NCI-H2171 (cell line): ENCODE data around the gene PROSER2.
"Not testable (repeated sequence)": the region's sequence is repeated elsewhere in the genome, so short reads cannot be mapped to it uniquely, and the experiment has no call there.

ENCODE experiments used
- DNase-seq: peaks from one replicate; lab custom pipeline; 2025; lab: John Stamatoyannopoulos, UW

PROSER2 gene

DNA sequence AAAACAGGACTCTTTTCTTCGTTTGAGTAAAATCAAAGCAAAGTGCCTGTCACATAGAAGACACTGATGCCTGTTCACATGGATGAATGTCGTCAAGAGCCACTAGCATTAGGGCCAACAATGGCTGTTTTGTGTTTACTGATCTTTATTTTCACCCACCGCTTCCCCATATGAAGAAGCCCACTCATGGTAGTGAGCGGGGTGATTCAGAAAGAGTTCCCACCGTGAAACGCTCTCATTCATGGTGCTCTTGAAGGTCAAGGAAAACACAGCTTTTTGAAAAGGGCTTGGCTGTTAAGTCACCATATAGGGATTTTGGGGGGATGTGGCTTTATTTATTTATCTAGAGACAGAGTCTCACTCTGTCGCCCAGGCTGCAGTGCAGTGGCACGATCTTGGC is 12.5 kb downstream of the PROSER2 start:
- no peak for DNase-seq

DNA sequence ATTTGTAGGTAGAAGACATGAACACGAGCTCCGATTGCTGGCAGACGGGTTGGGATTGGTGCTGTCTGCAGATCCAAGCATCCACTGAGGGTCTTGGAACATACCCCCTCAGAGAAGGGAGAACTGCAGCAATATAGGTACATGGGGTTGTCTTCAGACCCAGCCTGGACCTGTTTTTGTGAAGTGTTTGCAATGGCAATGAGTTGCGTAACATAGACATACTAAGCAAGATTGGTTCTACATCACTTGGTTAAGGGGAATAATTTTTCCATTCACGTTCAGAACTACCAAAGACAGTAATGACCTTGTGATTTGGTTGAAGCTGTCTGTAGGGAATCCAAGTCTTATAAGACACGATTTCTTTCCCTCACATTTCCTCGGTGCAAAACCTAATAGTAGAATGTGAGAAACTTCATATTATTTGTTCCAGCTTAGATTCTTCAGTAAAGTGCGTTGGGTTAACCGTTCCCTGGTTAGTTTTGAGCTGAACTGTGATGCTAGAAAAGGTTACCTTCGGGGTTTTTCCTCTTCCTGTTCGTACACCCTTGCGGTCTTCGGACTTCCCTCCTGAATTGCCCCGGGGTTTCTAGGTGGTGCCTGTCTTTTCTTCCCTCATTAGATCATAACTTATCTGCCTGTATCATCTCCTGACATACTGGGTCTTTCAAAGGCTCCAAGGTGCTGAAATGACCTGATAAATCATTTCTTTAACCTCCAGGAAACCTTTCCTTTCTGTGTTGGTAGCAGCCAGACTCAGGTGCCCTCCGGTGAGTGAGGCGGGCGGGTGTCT is 14.4 kb downstream of the PROSER2 start:
- no peak for DNase-seq

- no peak for DNase-seq
Measured at GRCh38 chr10:11838298-11838852, 15.2 kb downstream of the PROSER2 start.

DNA sequence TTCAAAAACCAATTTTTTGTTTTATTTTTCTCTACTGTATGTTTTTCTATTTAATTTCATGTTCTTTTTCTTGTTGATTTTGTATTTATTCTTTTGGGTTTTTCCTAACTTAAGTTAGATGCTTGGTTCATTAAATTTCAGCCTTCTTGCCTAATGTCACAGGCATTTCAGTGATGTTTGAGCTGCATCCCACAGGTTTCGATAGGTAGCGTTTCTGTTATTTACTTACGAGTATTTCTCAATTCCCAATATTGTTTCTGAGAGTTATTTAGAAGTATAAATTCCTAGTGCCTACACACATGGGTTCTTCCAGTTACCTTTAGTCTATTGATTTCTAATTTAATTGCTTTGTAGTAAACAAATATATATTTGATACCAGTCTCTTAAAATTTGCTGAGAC is 18.2 kb downstream of the PROSER2 start:
- DNase-seq = no peak

- DNase-seq = no peak
Measured at GRCh38 chr10:11842411-11842810, 19.3 kb downstream of the PROSER2 start.

- DNase-seq = no peak
Measured at GRCh38 chr10:11845113-11845512, 22.0 kb downstream of the PROSER2 start.

GRCh38 chr10:11846542-11846941 is 23.4 kb downstream of the PROSER2 start:
- DNase-seq = no peak

- DNase-seq = no peak
Measured at GRCh38 chr10:11849277-11849676, 26.1 kb downstream of the PROSER2 start.

DNA sequence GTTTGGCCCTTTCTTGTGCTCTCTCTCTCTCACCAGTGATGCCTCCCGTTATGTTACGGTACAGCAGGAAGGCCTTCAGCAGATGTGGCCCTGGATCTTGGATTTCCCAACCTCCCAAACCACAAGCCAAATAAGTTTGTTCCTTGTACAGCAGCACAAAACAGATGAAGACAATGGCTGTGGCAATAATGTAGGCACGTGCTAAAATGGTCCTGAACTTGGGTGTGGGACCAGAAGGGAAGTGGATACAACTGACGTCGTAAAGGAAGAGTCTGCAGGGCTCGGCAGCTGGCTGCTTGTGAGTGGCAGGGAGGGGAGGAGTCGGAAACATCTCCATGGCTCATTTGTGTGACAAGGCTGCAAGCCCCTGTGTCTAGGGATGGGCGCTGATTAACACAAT is 26.8 kb downstream of the PROSER2 start:
- DNase-seq = no peak

GRCh38 chr10:11851910-11852309 is 28.8 kb downstream of the PROSER2 start:
- DNase-seq = no peak

DNA sequence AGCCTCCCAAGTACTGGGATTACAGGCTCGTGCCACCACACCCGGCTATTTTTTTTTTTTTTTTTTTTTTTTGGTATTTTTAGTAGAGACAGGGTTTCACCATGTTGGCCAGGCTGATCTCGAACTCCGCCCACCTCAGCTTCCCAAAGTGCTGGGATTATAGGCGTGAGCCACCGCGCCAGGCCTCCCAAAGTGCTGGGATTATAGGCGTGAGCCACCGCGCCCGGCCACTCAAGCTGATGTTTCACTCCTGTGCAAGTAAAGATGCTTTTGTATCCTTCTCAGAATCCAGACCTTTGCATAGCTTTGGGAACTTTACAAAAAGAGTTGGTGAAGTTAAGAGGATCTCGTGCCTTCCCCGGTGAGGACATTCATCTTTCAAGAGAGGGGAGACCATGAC is 29.5 kb downstream of the PROSER2 start:
- DNase-seq = not testable (repeated sequence)

DNA sequence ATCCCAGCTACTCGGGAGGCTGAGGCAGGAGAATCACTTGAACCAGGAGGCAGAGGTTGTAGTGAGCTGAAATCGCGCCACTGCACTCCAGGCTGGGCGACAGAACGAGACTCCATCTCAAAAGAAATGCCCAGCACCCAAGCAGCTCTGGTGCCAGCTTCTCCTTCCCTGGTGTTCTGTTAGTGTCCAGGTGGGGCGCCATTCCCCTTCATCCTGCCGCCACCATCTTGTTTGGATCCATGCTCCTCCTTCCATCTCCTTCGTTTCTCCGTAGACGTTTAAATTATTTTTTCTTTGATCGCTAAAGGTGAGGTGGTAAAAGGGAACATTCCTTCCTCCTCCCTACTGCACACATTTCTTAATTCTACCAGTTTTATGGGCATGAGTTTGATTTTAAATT is 30.3 kb downstream of the PROSER2 start:
- no peak for DNase-seq

- DNase-seq = no peak
Measured at GRCh38 chr10:11854301-11854700, 31.1 kb downstream of the PROSER2 start.

GRCh38 chr10:11856089-11856488 is 32.9 kb downstream of the PROSER2 start:
- DNase-seq = no peak

DNA sequence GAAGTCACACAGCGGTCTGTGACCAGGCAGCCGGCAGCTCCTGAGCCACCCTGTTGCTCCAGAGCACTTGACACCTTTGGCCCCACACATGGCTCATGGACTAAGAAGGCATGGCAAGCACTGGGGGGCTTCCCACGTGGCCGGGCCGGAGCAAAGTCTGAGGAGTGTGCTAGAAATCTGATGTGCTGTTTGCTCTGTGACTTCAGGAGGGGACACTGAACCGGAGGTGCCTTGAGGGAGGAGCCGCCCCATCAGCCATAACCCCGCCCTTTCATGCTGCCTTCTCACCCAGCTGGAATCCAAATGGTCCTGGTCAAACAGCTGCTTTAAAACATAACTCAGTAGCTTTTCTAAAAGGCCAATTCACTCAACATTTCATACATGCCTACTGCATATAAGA is 33.5 kb downstream of the PROSER2 start:
- no peak for DNase-seq

- no peak for DNase-seq
Measured at GRCh38 chr10:11858093-11858492, 34.9 kb downstream of the PROSER2 start.

DNA sequence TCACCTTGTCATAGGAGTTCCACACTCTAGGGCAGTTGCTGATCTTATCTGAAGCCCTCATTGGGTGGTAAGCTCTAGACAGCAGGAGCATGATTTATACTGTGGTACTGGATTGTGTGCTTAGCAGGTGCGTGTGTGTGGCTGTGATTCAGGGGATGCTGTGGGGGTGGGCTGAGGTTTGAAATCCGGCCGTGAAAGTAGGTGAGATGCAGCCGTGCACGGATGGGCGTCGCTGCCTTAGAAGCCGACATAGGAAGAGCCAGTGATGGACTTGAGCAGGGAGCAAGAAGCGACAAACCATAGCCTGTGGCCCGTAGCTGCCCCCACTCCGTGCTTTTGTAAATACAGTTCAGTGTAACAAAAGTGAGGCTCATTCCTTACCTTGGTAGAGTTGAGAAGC is 38.2 kb downstream of the PROSER2 start:
- no peak for DNase-seq

DNA sequence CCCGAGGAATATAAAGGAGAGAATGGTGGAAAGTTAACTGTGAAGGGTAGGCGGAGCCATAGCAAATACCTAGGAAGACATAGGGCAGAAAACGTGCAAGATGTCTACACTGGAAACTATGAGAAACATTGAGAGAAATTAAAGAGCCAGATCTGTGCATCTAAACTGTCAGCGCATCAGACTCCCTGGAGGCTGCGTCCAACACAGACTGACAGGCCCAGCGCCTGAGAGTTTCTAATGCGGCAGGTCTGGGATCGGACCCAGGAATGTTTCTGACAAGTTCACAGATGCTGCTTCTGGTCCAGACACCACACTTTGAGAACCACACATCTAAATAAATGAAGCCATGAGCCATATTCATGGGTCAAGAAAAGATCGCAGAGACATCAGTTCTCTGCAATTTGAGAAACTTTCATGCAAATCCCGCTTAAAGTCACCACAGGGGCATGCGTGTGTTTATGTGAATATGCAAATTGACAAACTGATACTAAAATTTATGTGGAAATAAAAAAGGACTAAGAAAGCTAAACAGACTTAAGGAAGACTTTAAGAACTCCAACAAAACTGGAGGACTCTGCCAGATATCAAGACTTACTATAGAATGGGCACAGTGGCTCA is 38.8 kb downstream of the PROSER2 start:
- no peak for DNase-seq

DNA sequence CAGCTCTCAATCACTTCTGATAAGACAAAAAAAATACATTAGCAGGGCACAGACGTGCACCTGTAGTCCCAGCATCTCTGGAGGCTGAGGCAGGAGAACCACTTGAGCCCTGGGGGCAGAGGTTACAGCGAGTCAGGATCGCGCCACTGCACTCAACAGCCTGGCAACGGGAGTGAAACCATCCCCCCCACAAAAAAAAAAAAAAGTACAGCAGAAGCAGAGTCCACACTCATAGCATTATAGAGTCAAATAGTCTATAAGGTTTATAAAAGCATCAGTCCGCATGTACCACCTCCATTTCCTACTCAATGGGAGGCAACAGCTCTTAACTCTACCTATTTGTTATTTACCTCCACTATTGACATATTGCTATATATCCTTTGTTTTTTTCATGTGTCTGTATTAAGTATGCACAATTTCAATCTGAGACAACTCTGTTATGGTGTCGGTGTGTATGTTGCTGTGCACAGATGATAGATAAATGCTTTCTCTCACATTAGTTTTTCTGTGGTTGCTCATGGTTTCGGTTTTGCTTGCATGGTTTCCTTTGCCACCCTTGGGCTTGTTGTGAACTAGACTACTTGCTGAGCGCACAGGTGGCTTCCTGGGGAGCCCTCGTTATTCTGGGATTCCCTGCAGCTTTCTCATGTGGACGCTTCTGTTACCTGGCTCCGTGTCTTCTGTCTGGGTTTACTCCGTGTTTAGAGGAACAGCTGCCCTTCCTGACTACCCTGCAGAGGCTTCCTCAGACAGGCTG is 40.4 kb downstream of the PROSER2 start:
- no peak for DNase-seq

DNA sequence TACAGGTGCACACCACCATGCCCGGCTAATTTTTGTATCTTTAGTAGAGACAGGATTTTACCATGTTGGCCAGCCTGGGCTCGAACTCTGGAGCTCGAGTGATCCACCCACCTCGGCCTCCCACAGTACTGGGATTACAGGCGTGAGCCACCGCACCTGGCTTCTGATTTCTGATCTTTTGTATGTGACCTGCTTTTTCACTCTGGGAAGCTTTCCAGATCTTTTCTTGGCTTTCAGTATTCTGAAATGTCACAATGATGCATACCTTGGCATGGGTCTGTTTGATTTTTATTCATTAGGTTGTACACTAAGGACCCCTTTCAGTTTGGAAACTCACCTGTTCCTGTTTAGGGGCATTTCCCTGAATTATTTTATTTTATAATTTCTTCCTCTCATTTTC is 41.6 kb downstream of the PROSER2 start:
- DNase-seq = no peak

DNA sequence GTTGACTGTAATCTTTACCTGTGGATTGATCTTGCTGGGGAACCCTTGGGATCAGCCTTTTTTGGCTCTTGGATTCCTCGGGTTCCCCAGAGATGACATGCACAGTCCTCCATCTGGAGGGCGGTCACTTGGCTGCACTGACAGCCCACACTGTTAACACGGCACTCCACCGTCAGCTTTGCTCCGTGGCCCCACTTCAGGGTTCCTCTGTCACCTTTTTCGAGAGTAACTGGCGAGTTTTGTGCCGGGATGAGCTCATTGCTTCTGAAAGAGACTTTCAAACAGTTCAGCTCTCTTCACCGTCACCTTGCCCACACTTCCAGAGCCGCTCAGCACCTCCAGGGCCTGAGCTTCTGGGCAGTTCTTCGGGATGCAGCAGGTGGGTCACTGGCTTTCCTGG is 42.4 kb downstream of the PROSER2 start:
- DNase-seq = no peak

DNA sequence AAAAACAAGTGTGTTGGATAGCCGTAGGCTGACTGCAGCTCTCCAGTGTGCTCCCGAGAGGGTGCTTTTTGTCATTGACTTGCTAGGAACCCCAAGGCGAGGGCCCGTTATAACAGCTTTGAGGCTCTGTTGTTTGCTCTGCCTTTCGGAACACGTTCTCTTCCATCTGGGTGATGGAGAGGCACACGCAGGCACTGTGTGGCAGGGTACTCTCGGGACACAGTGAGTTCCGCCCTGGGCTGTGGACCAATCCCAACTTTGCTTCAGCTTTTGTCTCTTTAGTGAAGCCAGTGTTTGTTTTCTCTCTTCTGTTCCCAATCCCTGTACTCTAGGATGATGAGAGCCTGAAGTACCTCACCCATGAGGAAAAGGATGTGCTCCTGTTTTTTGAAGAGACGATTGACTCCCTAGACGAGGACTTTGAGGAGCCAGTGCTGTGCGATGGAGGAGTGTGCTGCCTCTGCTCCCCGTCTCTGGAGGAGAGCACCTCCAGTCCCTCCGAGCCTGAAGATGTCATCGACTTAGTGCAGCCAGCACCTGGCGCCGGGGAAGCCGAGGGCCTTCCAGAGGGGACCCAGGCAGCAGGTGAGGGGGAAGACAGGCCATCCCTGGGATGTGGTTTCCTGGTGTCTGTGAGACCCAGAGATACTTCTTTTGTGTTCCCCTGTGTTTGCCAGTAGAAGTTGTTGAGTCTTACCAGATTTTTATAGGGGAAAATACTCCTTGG is 43.2 kb downstream of the PROSER2 start:
- DNase-seq = no peak
